ENCODE measurements around the gene RRM2.
"Not testable (repeated sequence)": the region's sequence is repeated elsewhere in the genome, so short reads cannot be mapped to it uniquely, and the experiment has no call there.

RRM2 gene

GRCh38 chr2:10091889-10092244, 30.7 kb upstream of the RRM2 start:
- not testable (repeated sequence) for DNase-seq

- DNase-seq = no peak
These were observed 28.2 kb upstream of the RRM2 start for GRCh38 chr2:10094271-10094814.

- DNase-seq = no peak
These were observed 27.4 kb upstream of the RRM2 start for GRCh38 chr2:10095175-10095574.

GRCh38 chr2:10096641-10097040, 25.9 kb upstream of the RRM2 start:
- no peak for DNase-seq

GRCh38 chr2:10097352-10098148, 25.0 kb upstream of the RRM2 start:
- DNase-seq = no peak

- DNase-seq = no peak
These were observed 21.0 kb upstream of the RRM2 start for GRCh38 chr2:10101491-10101890.

- DNase-seq = no peak
These were observed 19.4 kb upstream of the RRM2 start for GRCh38 chr2:10103179-10103578.

- DNase-seq = not testable (repeated sequence)
These were observed 17.6 kb upstream of the RRM2 start for GRCh38 chr2:10104906-10105305.

- DNase-seq = no peak
These were observed 13.2 kb upstream of the RRM2 start for GRCh38 chr2:10109311-10109710.

GRCh38 chr2:10119027-10119325, 3.6 kb upstream of the RRM2 start:
- no peak for DNase-seq

GRCh38 chr2:10119601-10120157, 2.9 kb upstream of the RRM2 start:
- DNase-seq = no peak

GRCh38 chr2:10120158-10120876, 2.2 kb upstream of the RRM2 start:
- DNase-seq = peak; percentile 89 to 90

- DNase-seq = no peak
These were observed 1.5 kb upstream of the RRM2 start for GRCh38 chr2:10120877-10121574.

- DNase-seq = peak in 1 of 2 experiments; percentile 12
These were observed 742 bp downstream of the RRM2 start for GRCh38 chr2:10123281-10123680.

GRCh38 chr2:10124538-10125045, 2.1 kb downstream of the RRM2 start:
- peak in 1 of 2 experiments; percentile 14 for DNase-seq

GRCh38 chr2:10125842-10126631, 3.5 kb downstream of the RRM2 start:
- no peak for DNase-seq

- DNase-seq = no peak
These were observed 4.1 kb downstream of the RRM2 start for GRCh38 chr2:10126632-10127026.

GRCh38 chr2:10128420-10128819, 5.9 kb downstream of the RRM2 start:
- DNase-seq = no peak

GRCh38 chr2:10129490-10129889, 7.0 kb downstream of the RRM2 start:
- DNase-seq = no peak

- DNase-seq = no peak
These were observed 9.6 kb downstream of the RRM2 start for GRCh38 chr2:10132043-10132575.

GRCh38 chr2:10132596-10132995, 10.1 kb downstream of the RRM2 start:
- DNase-seq = no peak
